ENCODE measurements around the gene MS4A6A. TPM values are rescaled to one million over a fixed set of nuclear protein-coding genes. Genes with fewer than 3 reads are reported as not detected.

MS4A6A gene
- total RNA-seq, 1 experiment from 2014 or later = 0.52 TPM

GRCh38 chr11:60194511-60194910 is 11.6 kb upstream of the MS4A6A start:
- Histone ChIP-seq H3K36me3 (ENCODE audit: control insufficient read depth in 1 of 2, insufficient read depth in 2 of 2, low read length in 2 of 2) (no peaks in the 10 kb centered on the region), H3K9me2 (ENCODE audit: insufficient read depth) (no peaks in the 10 kb centered on the region), H3K9me3 (ENCODE audit: control insufficient read depth in 1 of 2, insufficient read depth in 1 of 2, low read depth in 1 of 2, low read length in 2 of 2) (no peaks in the 10 kb centered on the region), H4K20me1 (ENCODE audit: insufficient read depth) (no peaks in the 10 kb centered on the region), H3K27ac (ENCODE audit: low read depth, low read length) (no peak overlapping the region), H3K4me1 (ENCODE audit: control insufficient read depth in 1 of 2, insufficient read depth in 2 of 2, low read length in 2 of 2) (no peaks in the 10 kb centered on the region), H3K4me2 (ENCODE audit: low read length) (no peak overlapping the region), H3K27me3 (ENCODE audit: insufficient read depth, low read length) (no peaks in the 10 kb centered on the region), H3K4me3 (replicated peaks in 1 of 2; ENCODE audit: low read depth in 1 of 2, low read length in 2 of 2) (no peak overlapping the region), H3K9ac (ENCODE audit: low read length) (no peak overlapping the region), H3K79me2 (ENCODE audit: insufficient read depth, low read length) (no peaks in the 10 kb centered on the region), H2AFZ (ENCODE audit: low read depth, low read length, poor library complexity, severe bottlenecking) (no peak overlapping the region)
- TF ChIP-seq SRF (IDR thresholded peaks at IDR 0.05; ENCODE audit: low read depth) (no peak), POLR2A (IDR thresholded peaks at IDR 0.05; ENCODE audit: borderline replicate concordance, extremely low read depth, insufficient read depth, insufficient read length) (no peak), ZNF274 (IDR thresholded peaks at IDR 0.05; ENCODE audit: low read depth, low read length) (no peak), CTCF (IDR thresholded peaks at IDR 0.05 in 2 of 3, conservative IDR thresholded peaks at IDR 0.05 in 1 of 3; ENCODE audit: borderline replicate concordance in 1 of 3, insufficient read depth in 1 of 3, low read depth in 2 of 3, low read length in 2 of 3) (no peak), ZFX (IDR thresholded peaks at IDR 0.05) (no peak)
- CTCF ChIA-PET = no interaction called here
- no peak for DNase-seq (ENCODE audit: low read depth, low spot score)
- no peak for ATAC-seq
- intact Hi-C loops (cut with micrococcal nuclease) = loop anchor here (5.0 kb wide), 1 partner anchor 372 kb away; no protein-coding TSS in a partner anchor
- RAD21 ChIA-PET (ENCODE audit: low non-redundant PET in 1 of 2, low total read pairs in 2 of 2, uncharacterized antibody in 2 of 2, unreplicated experiment in 2 of 2) = no interaction called here
- no TSS peak for BruUV-seq (replicated peaks)
- POLR2A ChIA-PET = no interaction called here

GRCh38 chr11:60193687-60194433 is 11.0 kb upstream of the MS4A6A start:
- Histone ChIP-seq H3K9me3 (ENCODE audit: control insufficient read depth in 1 of 2, insufficient read depth in 1 of 2, low read depth in 1 of 2, low read length in 2 of 2) (no peaks in the 10 kb centered on the region), H4K20me1 (ENCODE audit: insufficient read depth) (no peaks in the 10 kb centered on the region), H2AFZ (ENCODE audit: low read depth, low read length, poor library complexity, severe bottlenecking) (peak overlapping the region; percentile 30), H3K4me1 (ENCODE audit: control insufficient read depth in 1 of 2, insufficient read depth in 2 of 2, low read length in 2 of 2) (no peaks in the 10 kb centered on the region), H3K79me2 (ENCODE audit: insufficient read depth, low read length) (no peaks in the 10 kb centered on the region), H3K27ac (ENCODE audit: low read depth, low read length) (no peak overlapping the region), H3K4me3 (replicated peaks in 1 of 2; ENCODE audit: low read depth in 1 of 2, low read length in 2 of 2) (no peak overlapping the region), H3K27me3 (ENCODE audit: insufficient read depth, low read length) (no peaks in the 10 kb centered on the region), H3K4me2 (ENCODE audit: low read length) (0 out of 2 replicates have a peak overlapping the region, but pooled peaks have one; percentile 15), H3K9ac (ENCODE audit: low read length) (no peak overlapping the region), H3K9me2 (ENCODE audit: insufficient read depth) (no peaks in the 10 kb centered on the region), H3K36me3 (ENCODE audit: control insufficient read depth in 1 of 2, insufficient read depth in 2 of 2, low read length in 2 of 2) (no peaks in the 10 kb centered on the region)
- DNase-seq (ENCODE audit: low read depth, low spot score) (peak; percentile 56), ATAC-seq (peak; percentile 96)
- BruUV-seq (replicated peaks) = no TSS peak
- POLR2A ChIA-PET = no interaction called here
- TF ChIP-seq RAD21 (IDR thresholded peaks at IDR 0.05; ENCODE audit: low read depth) (peak; percentile 46), CBX3 (IDR thresholded peaks at IDR 0.05; ENCODE audit: low read depth) (peak; percentile 42), ELF1 (IDR thresholded peaks at IDR 0.05; ENCODE audit: borderline replicate concordance, low read depth) (no peak), SRF (IDR thresholded peaks at IDR 0.05; ENCODE audit: low read depth) (no peak), ZFX (IDR thresholded peaks at IDR 0.05) (no peak), POLR2AphosphoS5 (IDR thresholded peaks at IDR 0.05; ENCODE audit: low read depth, low read length) (no peak), CTCF (IDR thresholded peaks at IDR 0.05 in 2 of 3, conservative IDR thresholded peaks at IDR 0.05 in 1 of 3; ENCODE audit: borderline replicate concordance in 1 of 3, insufficient read depth in 1 of 3, low read depth in 2 of 3, low read length in 2 of 3) (peak; percentile 71 to 98 (median 93); a peak in 5 of 6 replicates)
- intact Hi-C loops (cut with micrococcal nuclease) = loop anchor here (5.0 kb wide), 1 partner anchor 372 kb away; no protein-coding TSS in a partner anchor
- CTCF ChIA-PET = interaction anchor here (1.0 kb wide), 1 partner anchor 58 kb away, joined by 3 read pairs; no protein-coding TSS in a partner anchor
- RAD21 ChIA-PET (ENCODE audit: low non-redundant PET in 1 of 2, low total read pairs in 2 of 2, uncharacterized antibody in 2 of 2, unreplicated experiment in 2 of 2) = no interaction called here

All from HCT116 (cell line).